HEK293T (cell line): ENCODE measurements around the gene CDCA4.
"Not testable (repeated sequence)": the region's sequence is repeated elsewhere in the genome, so short reads cannot be mapped to it uniquely, and the experiment has no call there.

Experiments used
- CTCF ChIA-PET: fragments of 350-600 bp; formaldehyde crosslinking; extraction: SDS; loops from one replicate; lab custom pipeline; 2021; ENCODE audit warnings: antibody characterized with exemption, inconsistent platforms; lab: Yijun Ruan, JAX
- POLR2A ChIA-PET: fragments of 350-600 bp; formaldehyde crosslinking; extraction: SDS; loops from one replicate; lab custom pipeline; 2020; ENCODE audit warnings: antibody characterized with exemption, inconsistent platforms; lab: Yijun Ruan, JAX
- DNase-seq: peaks from one replicate; pipeline ENCODE4 v3.0.0; 2012; ENCODE audit warnings: mixed read lengths; ENCODE audit errors: extremely low spot score
- ARNT ChIP-seq: fragments of 450-650 bp; IDR thresholded peaks from 2 replicates; pipeline ENCODE4 v1.6.1; 2017; ENCODE audit warnings: mild to moderate bottlenecking
- BHLHE40 ChIP-seq: fragments of 450-650 bp; IDR thresholded peaks from 2 replicates; pipeline ENCODE4 v1.6.1; 2016; ENCODE audit warnings: mild to moderate bottlenecking, moderate library complexity, borderline replicate concordance
- CTBP1 ChIP-seq: fragments of 450-650 bp; IDR thresholded peaks from 2 replicates; pipeline ENCODE4 v1.6.1; 2016; ENCODE audit warnings: borderline replicate concordance
- ELF4 ChIP-seq: fragments of 450-650 bp; IDR thresholded peaks from 2 replicates; pipeline ENCODE4 v1.6.1; 2017; ENCODE audit warnings: antibody characterized with exemption
- FOXA1 ChIP-seq: fragments of 450-650 bp; IDR thresholded peaks from 2 replicates; pipeline ENCODE4 v1.6.1; 2016; ENCODE audit warnings: mild to moderate bottlenecking
- FOXK2 ChIP-seq: fragments of 450-650 bp; IDR thresholded peaks from 2 replicates; pipeline ENCODE4 v1.6.1; 2016; ENCODE audit warnings: mild to moderate bottlenecking
- FOXM1 ChIP-seq: fragments of 450-650 bp; IDR thresholded peaks from 2 replicates; pipeline ENCODE4 v1.6.1; 2017; ENCODE audit warnings: mild to moderate bottlenecking, borderline replicate concordance
- HDGF ChIP-seq: fragments of 450-650 bp; IDR thresholded peaks from 2 replicates; pipeline ENCODE4 v1.6.1; 2017; ENCODE audit warnings: antibody characterized with exemption, borderline replicate concordance
- L3MBTL2 ChIP-seq: fragments of 450-650 bp; conservative IDR thresholded peaks from 2 replicates; pipeline ENCODE4 v1.6.1; 2016; ENCODE audit warnings: mild to moderate bottlenecking
- LEF1 ChIP-seq: fragments of 450-650 bp; IDR thresholded peaks from 2 replicates; pipeline ENCODE4 v1.6.1; 2017; ENCODE audit warnings: mild to moderate bottlenecking, borderline replicate concordance
- NFRKB ChIP-seq: fragments of 450-650 bp; IDR thresholded peaks from 2 replicates; pipeline ENCODE4 v1.6.1; 2016; ENCODE audit warnings: mild to moderate bottlenecking, moderate library complexity
- PKNOX1 ChIP-seq: fragments of 450-650 bp; IDR thresholded peaks from 2 replicates; pipeline ENCODE4 v1.6.1; 2016
- SP1 ChIP-seq: fragments of 450-650 bp; IDR thresholded peaks from 2 replicates; pipeline ENCODE4 v1.6.1; 2017
- SUZ12 ChIP-seq: fragments of 450-650 bp; IDR thresholded peaks from 2 replicates; pipeline ENCODE4 v1.6.1; 2016; ENCODE audit warnings: mild to moderate bottlenecking
- TARDBP ChIP-seq: fragments of 450-650 bp; IDR thresholded peaks from 2 replicates; pipeline ENCODE4 v1.6.1; 2016
- ZNF384 ChIP-seq: fragments of 450-650 bp; IDR thresholded peaks from 2 replicates; pipeline ENCODE4 v1.6.1; 2016

The CDCA4 gene

GRCh38 chr14:105030836-105031396, 10.0 kb upstream of the CDCA4 start:
- DNase-seq: no peak
- ChIA-PET POLR2A (interaction anchor here (6.9 kb wide), 1 partner anchor 11 kb away, joined by 57 read pairs; the partner anchor contains the start of gene CDCA4), CTCF (interaction anchor here (0.6 to 1.0 kb wide), 2 partner anchors 16 to 135 kb away, joined by 3 to 4 read pairs; no protein-coding TSS in a partner anchor)
- TF ChIP-seq PKNOX1: no peak
- no peak for TF ChIP-seq LEF1
- no peak for TF ChIP-seq FOXA1
- TF ChIP-seq SUZ12: no peak
- TF ChIP-seq ARNT: no peak
- TF ChIP-seq FOXM1: no peak
- TF ChIP-seq FOXK2: no peak
- TF ChIP-seq L3MBTL2: no peak
- no peak for TF ChIP-seq ELF4
- no peak for TF ChIP-seq NFRKB
- TF ChIP-seq SP1: no peak
- no peak for TF ChIP-seq BHLHE40
- no peak for TF ChIP-seq HDGF
- TF ChIP-seq ZNF384: no peak

DNA sequence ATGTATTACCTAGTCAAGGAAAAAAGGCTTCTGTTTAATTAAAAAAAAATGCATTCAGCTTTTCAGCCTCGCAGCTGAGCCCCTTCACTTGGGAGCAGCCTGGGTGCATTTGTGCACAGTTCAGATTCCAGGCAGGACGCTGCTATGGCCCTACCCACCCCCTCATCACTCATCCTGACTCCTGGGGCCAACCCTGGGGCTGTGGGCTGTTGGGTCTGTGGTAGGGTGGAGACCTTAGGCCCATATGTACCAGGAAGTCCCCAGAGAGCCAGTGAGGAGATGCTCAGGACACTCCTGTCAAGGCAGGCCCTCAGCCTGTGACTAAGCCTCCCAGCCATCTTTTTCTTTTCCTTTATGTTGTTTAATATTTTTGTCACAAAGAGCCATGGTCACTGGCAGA, 9.3 kb upstream of the CDCA4 start:
- POLR2A ChIA-PET: interaction anchor here (1.0 kb wide), 1 partner anchor 9 kb away, joined by 4 read pairs; the partner anchor contains the start of gene CDCA4
- CTCF ChIA-PET: no interaction called here

GRCh38 chr14:105029402-105029801, 8.5 kb upstream of the CDCA4 start:
- CTCF ChIA-PET: no interaction called here
- DNase-seq: no peak
- POLR2A ChIA-PET: interaction anchor here (1.0 to 1.5 kb wide), 3 partner anchors 9 to 65 kb away, joined by 3 to 4 read pairs (median 4); partner anchors contain the start of gene CDCA4
- TF ChIP-seq ELF4 (no peak), FOXK2 (no peak), NFRKB (no peak), SP1 (no peak), TARDBP (no peak), L3MBTL2 (no peak), HDGF (no peak), BHLHE40 (no peak), FOXM1 (no peak), ARNT (no peak), ZNF384 (no peak)

More for the DNA sequence above, 9.3 kb upstream of the CDCA4 start:
- no peak for DNase-seq
- TF ChIP-seq LEF1: no peak
- TF ChIP-seq CTBP1: no peak
- no peak for TF ChIP-seq L3MBTL2
- TF ChIP-seq NFRKB: no peak
- TF ChIP-seq ARNT: no peak
- TF ChIP-seq FOXK2: no peak
- no peak for TF ChIP-seq FOXA1
- no peak for TF ChIP-seq PKNOX1
- no peak for TF ChIP-seq SP1
- TF ChIP-seq TARDBP: no peak
- TF ChIP-seq ZNF384: no peak
- TF ChIP-seq SUZ12: no peak
- TF ChIP-seq ELF4: no peak
- no peak for TF ChIP-seq HDGF
- no peak for TF ChIP-seq BHLHE40
- TF ChIP-seq FOXM1: no peak

GRCh38 chr14:105028251-105028927, 7.5 kb upstream of the CDCA4 start:
- DNase-seq: no peak
- CTCF ChIA-PET: no interaction called here
- POLR2A ChIA-PET: interaction anchor here (1.3 to 1.5 kb wide), 2 partner anchors 10 to 64 kb away, joined by 3 to 4 read pairs; no protein-coding TSS in a partner anchor
- no peak for TF ChIP-seq TARDBP
- TF ChIP-seq FOXK2: no peak
- TF ChIP-seq CTBP1: no peak
- TF ChIP-seq LEF1: no peak
- TF ChIP-seq FOXM1: no peak
- no peak for TF ChIP-seq ZNF384
- TF ChIP-seq FOXA1: no peak
- TF ChIP-seq ARNT: no peak

DNA sequence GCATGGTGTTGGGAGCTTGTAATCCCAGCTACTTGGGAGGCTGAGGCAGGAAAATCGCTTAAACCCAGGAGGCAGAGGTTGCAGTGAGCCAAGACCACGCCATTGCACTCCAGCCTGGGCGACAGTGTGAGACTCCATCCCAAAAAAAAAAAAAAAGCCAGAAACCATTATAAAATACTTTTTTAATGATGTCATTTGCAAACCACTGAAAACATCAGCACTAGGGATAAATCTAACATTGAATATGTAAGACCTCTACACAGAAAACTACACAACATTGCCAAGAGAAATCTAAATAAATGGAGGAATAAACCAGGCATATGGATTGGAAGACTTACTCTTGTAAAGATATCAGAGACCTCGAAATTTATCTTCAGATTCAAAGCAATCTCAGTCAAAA, 6.8 kb upstream of the CDCA4 start:
- DNase-seq: not testable (repeated sequence)
- POLR2A ChIA-PET: interaction anchor here (1.0 to 1.9 kb wide), 2 partner anchors 11 to 42 kb away, joined by 3 to 4 read pairs; partner anchors contain the start of gene CLBA1

GRCh38 chr14:105026802-105027563, 6.1 kb upstream of the CDCA4 start:
- no peak for DNase-seq
- TF ChIP-seq LEF1 (no peak), L3MBTL2 (no peak), TARDBP (no peak), PKNOX1 (no peak), HDGF (no peak), ARNT (no peak), ELF4 (no peak), NFRKB (no peak), SP1 (no peak), FOXK2 (no peak), ZNF384 (no peak), BHLHE40 (no peak), FOXM1 (no peak), SUZ12 (no peak)
- CTCF ChIA-PET: interaction anchor here (0.6 kb wide), 1 partner anchor 200 kb away, joined by 3 read pairs; no protein-coding TSS in a partner anchor
- POLR2A ChIA-PET: interaction anchor here (1.0 to 1.9 kb wide), 2 partner anchors 11 to 41 kb away, joined by 3 to 4 read pairs; partner anchors contain the start of gene CLBA1

More for the DNA sequence above, 6.8 kb upstream of the CDCA4 start:
- TF ChIP-seq ZNF384: 0 out of 2 replicates have a peak, but pooled peaks have one; percentile 27
- CTCF ChIA-PET: interaction anchor here (0.6 kb wide), 1 partner anchor 201 kb away, joined by 3 read pairs; no protein-coding TSS in a partner anchor
